Jurkat, Clone E6-1 (cell line): ENCODE measurements around the gene NPC1L1. TPM values are rescaled to one million over a fixed set of nuclear protein-coding genes. Genes with fewer than 3 reads are reported as not detected.

Experiments
- DNase-seq: peaks from one replicate; pipeline ENCODE4 v3.0.0-alpha.2; 2011; ENCODE audit warnings: low read depth, low spot score
- H3K4me3 ChIP-seq: 2 replicates; pipeline ENCODE4 v1.5.1; 2011; ENCODE audit warnings: mild to moderate bottlenecking, low read length, control low read depth, moderate library complexity
- polyA plus RNA-seq: library from polyadenylated mRNA; unstranded; fragments of >200 nt; gene quantifications from one replicate; pipeline ENCODE4 v1.2.1, GENCODE V29; 2012; ENCODE audit warnings: missing spikeins; ENCODE audit not compliant: insufficient read length, insufficient read depth

The NPC1L1 gene
- not detected for polyA plus RNA-seq

DNA sequence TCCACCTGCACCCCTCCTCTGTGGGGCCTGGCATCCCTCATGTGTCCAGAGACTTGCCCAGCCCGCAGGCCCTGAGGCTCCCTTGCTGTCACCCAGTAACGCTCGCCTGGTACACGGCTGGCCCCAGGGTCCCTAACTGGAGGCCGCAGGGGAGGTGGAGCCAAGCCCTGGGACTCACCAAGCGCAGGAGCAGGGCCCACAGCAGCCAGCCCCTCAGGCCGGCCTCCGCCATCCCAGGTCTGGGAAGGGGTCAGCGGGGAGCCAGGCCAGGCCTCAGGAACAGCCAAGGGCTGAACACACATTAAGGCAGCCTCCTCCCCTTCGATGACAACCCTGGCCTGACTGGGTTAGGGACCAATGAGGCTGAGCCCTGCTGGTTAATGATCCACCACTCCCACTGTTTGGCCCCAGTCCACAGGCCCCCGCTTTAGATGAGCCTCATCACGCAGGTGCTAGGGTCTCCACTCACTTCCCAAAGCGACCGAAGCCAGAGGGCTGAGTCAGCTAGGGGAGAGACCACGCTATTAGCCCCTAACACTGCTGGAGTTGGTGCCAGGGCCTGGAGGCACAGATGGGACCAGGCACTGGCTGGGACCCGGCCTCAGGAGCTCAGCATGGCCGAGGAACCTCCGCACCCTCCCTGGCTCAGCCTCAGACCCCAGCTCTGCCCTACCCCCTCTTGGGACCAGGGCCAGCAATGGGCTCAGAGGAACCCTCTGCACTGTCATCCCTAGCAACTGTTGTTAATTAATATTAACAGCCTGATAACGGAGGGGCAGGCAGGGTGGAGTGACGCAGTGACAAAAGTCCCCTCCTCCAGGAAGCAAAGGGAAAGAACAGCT lies at the start of gene NPC1L1:
NPC1L1 (minus strand) TSS at position 303 of the 842 bp plus-strand sequence; CDS start at position 232, 71 bp downstream.
- no peak within 1 kb of the TSS for H3K4me3 ChIP-seq
- no peak for DNase-seq

- no peak overlapping the region for H3K4me3 ChIP-seq
- no peak for DNase-seq
Observed at GRCh38 chr7:44590910-44591309, 49.8 kb upstream of the NPC1L1 start.

DNA sequence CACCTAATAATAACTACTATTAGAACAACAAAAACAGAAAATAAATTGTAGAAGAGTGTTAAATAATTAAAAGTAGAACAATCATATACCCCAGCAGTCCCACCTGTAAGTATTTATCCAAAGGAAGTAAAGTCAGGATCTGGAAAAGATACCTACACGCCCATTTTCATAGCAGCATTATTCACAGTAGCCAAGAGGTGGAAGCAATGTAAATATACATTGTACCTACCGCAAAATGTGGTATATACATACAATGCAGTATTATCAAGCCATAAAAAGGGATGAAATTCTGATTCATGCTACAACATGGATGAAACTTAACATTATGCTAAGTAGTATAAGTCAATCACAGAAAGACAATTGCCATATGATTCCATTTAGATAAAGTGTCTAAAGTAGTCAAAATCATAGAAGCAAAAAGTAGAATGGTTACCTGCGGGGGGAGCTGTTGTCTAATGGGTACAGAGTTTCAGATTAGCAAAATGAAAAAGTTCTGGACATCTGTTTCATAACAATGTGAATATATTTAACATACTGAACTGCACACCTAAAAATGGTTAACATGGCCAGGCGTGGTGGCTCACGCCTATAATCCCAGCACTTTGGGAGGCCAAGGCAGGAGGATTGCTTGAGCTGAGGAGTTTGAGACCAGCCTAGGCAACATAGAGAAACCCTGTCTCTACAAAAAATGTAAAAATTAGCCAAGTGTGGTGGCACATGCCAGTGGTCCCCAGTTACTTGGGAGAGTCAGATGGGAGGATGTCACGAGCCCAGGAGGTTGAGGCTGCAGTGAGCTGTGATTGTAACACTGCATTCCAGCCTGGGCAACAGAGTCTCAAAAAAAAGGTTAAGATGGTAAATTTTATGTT lies 46.9 kb upstream of the NPC1L1 start:
- peak; percentile 54 for DNase-seq
- no peak overlapping the region for H3K4me3 ChIP-seq

- peak overlapping the region; percentile 94 for H3K4me3 ChIP-seq
- no peak for DNase-seq
Observed at GRCh38 chr7:44583146-44583865, 42.2 kb upstream of the NPC1L1 start.

- peak; percentile 98 for DNase-seq
- H3K4me3 ChIP-seq, result peak within 1 kb of the TSS; percentile 94
Observed at GRCh38 chr7:44581879-44582603, 40.9 kb upstream of the NPC1L1 start, which contains the start of gene TMED4. TMED4 (minus strand) TSS chr7:44582231; CDS start chr7:44582206, 25 bp downstream.

GRCh38 chr7:44580945-44581878 lies 40.1 kb upstream of the NPC1L1 start:
- H3K4me3 ChIP-seq, result peak overlapping the region; percentile 94
- peak; percentile 49 for DNase-seq

DNA sequence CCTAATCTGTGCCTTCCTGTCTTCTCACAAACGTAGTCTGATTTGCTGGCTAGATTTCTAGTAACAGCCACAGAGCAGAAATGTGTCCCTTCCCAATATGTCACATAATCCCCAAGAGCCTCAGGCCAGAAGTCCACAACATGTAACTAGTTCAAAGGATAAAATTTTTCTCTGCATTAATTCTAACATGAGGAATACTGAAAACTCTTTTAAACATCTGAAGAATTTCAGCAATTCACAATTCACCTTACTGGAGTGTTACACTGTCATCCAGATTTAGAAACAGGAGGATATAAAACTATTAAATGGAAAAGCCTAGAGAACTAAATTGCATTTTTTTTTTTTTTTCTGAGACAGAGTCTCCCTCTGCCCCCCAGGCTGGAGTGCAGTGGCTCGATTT lies 35.1 kb upstream of the NPC1L1 start:
- H3K4me3 ChIP-seq, result no peak overlapping the region
- no peak for DNase-seq

- DNase-seq, result no peak
- peak overlapping the region; percentile 92 for H3K4me3 ChIP-seq
Observed at GRCh38 chr7:44575054-44575453, 33.9 kb upstream of the NPC1L1 start.

DNA sequence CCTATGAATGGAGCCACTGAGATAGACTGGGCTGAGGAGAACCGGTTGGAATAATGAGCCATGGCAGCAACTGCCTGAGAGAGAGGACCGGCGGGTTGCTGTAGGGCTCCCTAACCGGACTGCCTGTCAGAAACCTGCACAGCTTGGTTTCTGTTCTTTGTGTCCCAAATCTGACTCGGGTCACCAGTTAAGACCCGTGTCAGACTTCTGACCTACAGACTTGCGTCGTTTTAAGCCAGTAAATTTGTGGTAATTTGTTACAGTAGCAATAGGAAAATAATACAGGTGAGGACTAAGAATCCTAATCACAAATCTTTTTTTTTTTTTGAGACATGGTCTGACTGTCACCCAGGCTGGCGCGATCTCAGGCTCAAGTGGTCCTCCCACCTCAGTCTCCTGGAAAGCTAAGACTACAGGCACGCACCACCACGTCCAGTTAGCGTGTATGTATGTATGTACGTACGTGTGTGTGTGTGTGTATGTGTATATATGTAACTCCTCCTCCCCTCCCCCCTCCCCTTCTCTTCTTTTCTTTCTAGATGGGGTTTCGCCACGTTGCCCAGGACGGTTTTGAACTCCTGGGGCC lies 33.2 kb upstream of the NPC1L1 start:
- peak overlapping the region; percentile 92 for H3K4me3 ChIP-seq
- DNase-seq, result no peak

DNA sequence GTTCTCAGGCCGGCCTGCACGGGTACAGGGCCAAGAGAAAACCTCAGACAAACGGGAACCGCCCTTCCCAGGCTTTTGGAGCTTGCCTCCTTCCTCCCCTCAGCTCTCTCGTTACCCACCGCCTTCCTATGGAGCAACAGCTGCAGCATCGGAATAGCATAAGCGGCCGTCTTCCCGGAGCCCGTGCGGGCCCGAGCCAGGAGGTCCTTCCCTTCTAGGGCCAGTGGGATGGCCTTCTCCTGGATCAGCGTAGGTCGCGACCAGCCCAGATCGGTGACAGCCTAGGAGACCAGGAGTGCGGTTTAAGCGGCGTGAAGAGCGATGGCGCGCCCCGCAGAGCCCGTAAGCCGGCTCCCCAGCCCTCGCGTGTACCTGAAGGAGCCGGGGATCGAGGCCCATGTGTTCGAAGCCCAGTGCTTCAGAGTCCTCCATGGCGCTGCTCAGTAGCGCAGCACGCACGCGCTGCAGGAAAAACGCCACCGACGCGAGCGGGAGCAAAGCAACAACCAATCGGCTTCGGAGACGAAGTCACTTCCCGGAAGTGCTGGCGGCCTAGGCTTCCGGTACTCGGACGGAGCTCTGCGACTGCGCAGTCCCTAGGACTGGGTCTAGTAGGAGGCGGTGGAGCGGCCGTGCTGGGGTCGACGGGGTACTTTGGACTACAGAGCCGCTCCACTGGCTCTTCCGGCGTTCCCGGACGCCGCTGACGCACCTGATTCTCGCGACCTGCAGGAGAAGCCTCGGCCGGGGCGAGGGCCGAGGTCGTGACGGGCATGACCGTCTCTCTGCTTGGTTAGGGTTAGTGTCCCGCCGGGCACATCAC lies 32.5 kb upstream of the NPC1L1 start, which contains the start of gene DDX56:
DDX56 (minus strand) TSS at position 445 of the 823 bp plus-strand sequence; CDS start at position 432, 13 bp downstream.
- peak within 1 kb of the TSS; percentile 92 for H3K4me3 ChIP-seq
- peak; percentile 92 for DNase-seq

- H3K4me3 ChIP-seq, result peak overlapping the region; percentile 92
- DNase-seq, result no peak
Observed at GRCh38 chr7:44572771-44573170, 31.6 kb upstream of the NPC1L1 start.

- no peak overlapping the region for H3K4me3 ChIP-seq
- DNase-seq, result no peak
Observed at GRCh38 chr7:44569959-44570358, 28.8 kb upstream of the NPC1L1 start.

DNA sequence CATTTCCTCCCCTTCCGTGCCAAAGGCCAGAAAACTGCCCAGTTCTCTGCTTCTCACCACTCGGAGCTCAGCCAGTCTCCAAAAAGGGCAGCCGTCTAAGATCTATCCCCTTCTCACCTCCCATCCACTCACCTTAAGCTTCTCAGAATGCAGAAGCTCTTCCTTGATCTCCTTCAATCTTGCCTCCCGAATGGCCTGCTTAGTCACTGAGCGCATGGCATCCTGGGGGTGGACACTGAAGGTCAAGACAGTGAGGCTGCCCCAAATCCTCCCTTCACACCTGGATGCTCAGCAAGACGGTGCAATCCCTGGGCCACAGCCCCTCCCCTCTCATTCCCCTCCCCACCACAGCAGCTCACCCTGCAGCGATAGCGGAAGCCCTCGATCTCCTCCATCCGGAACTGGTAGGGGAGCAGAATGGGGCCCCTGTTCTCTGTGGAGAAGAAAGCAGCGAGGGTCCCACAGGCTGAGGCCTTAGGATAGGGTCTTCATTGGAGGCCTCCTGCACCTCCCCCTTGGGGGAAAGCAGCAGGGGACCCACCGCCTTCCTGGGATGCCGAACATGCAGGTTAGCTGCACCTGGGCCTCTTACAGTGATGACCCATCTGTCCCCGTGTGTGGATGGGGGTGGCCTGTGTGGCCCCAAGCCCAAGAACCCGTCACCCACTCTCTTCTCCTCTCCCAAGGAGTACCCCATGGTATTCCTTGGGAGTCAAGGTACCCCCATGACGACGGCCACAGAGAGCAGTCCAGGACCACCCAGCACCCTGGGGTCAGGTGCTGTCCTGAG lies 27.8 kb upstream of the NPC1L1 start:
- DNase-seq, result no peak
- no peak overlapping the region for H3K4me3 ChIP-seq

- no peak for DNase-seq
Observed at GRCh38 chr7:44567884-44568283, 26.8 kb upstream of the NPC1L1 start.

GRCh38 chr7:44566680-44567079 lies 25.6 kb upstream of the NPC1L1 start:
- no peak overlapping the region for H3K4me3 ChIP-seq
- DNase-seq, result no peak

More at GRCh38 chr7:44567884-44568283, 26.8 kb upstream of the NPC1L1 start:
- H3K4me3 ChIP-seq, result no peak overlapping the region
